PFSK-1 (cell line): ENCODE results near the gene CNTN4.

ENCODE experiments used
- FOXP2 ChIP-seq: optimal IDR thresholded peaks from 2 replicates; pipeline ENCODE3; 2011; ENCODE audit warnings: borderline replicate concordance, control low read depth, inconsistent platforms; ENCODE audit not compliant: insufficient read depth; ENCODE audit errors: extremely low read length, extremely low read depth
- POLR2AphosphoS5 ChIP-seq: IDR thresholded peaks from 2 replicates; pipeline ENCODE4 v1.6.1; 2012; ENCODE audit warnings: low read depth, mild to moderate bottlenecking, control low read depth, low read length, moderate library complexity
- SIN3A ChIP-seq: IDR thresholded peaks from 2 replicates; pipeline ENCODE4 v1.6.1; 2012; ENCODE audit warnings: mild to moderate bottlenecking, low read length, moderate library complexity, borderline replicate concordance; ENCODE audit not compliant: insufficient read depth
- TAF1 ChIP-seq: IDR thresholded peaks from 2 replicates; pipeline ENCODE4 v1.6.1; 2012; ENCODE audit warnings: low read length, control low read depth, borderline replicate concordance; ENCODE audit not compliant: insufficient read depth
- TF ChIP-seq, protein P1 (sequence below), 2 experiments: IDR thresholded peaks; 2 replicates each; pipeline versions ENCODE4 v1.6.1 to v1.8.0; 2011 to 2012; ENCODE audit warnings: low read depth in 2 of 2, low read length in 2 of 2, control low read depth in 1 of 2, inconsistent platforms in 1 of 2, mild to moderate bottlenecking in 1 of 2, moderate library complexity in 1 of 2; ENCODE audit not compliant: insufficient read depth in 1 of 2

Gene CNTN4

DNA sequence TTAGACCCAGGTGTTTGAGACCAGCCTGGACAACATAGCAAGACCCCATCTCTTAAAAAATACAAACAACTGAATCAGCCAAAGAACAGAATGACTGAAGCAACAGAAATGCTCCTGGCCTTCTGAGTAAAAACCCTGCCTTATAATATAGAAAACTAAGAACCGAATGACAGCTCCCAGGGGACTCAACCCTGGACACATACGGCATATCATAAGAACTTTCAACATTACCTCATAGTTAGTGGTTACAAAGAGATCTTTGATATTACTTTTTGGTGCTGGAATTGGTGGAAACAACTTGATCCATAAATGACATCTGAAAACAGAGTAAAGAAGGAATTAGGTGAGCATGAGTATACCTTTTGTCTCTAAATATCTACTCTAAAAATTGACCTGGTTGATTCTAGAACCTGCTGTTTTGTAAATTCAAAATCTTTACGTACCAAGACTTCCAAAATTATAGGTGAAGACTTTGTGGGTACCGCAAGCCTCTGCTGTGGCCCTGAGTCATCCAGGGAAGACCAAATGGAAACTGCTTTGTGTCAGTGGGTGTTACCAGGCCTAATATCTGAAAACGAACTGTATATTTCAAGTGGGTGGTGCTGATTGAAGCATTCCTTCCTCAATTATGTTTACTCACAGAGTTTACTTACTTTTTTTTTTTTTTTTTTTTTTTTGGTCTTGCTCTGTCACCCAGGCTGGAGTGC lies 976.0 kb downstream of the CNTN4 start:
- TF ChIP-seq POLR2AphosphoS5: no peak
- no peak for TF ChIP-seq FOXP2
- TF ChIP-seq TAF1: no peak
- TF ChIP-seq SIN3A: no peak
- TF ChIP-seq, protein P1, sequence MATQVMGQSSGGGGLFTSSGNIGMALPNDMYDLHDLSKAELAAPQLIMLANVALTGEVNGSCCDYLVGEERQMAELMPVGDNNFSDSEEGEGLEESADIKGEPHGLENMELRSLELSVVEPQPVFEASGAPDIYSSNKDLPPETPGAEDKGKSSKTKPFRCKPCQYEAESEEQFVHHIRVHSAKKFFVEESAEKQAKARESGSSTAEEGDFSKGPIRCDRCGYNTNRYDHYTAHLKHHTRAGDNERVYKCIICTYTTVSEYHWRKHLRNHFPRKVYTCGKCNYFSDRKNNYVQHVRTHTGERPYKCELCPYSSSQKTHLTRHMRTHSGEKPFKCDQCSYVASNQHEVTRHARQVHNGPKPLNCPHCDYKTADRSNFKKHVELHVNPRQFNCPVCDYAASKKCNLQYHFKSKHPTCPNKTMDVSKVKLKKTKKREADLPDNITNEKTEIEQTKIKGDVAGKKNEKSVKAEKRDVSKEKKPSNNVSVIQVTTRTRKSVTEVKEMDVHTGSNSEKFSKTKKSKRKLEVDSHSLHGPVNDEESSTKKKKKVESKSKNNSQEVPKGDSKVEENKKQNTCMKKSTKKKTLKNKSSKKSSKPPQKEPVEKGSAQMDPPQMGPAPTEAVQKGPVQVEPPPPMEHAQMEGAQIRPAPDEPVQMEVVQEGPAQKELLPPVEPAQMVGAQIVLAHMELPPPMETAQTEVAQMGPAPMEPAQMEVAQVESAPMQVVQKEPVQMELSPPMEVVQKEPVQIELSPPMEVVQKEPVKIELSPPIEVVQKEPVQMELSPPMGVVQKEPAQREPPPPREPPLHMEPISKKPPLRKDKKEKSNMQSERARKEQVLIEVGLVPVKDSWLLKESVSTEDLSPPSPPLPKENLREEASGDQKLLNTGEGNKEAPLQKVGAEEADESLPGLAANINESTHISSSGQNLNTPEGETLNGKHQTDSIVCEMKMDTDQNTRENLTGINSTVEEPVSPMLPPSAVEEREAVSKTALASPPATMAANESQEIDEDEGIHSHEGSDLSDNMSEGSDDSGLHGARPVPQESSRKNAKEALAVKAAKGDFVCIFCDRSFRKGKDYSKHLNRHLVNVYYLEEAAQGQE (IDR thresholded peaks at IDR 0.05; ENCODE audit: insufficient read depth in 1 of 2, low read depth in 2 of 2, low read length in 2 of 2): no peak

DNA sequence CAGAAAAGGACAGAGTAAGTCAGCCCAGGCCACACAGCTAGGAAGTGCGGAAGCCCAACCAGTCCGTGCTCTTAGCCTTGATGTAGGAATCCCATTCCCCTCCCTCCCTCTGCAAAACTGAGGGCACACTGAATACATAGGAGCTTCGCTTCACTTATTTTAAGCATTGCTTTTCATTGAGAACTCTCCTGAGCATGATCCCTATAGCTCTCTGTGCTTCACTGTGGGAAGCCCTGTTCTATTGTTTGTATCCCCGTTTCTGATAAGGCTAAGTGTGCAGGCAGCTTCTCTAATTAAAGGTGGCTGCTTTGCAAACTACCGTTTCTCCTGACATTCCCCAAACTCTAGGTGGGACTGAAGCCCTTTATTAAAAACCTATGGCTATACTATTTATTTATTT lies 981.6 kb downstream of the CNTN4 start:
- TF ChIP-seq POLR2AphosphoS5: no peak
- TF ChIP-seq, protein P1 (IDR thresholded peaks at IDR 0.05; ENCODE audit: insufficient read depth in 1 of 2, low read depth in 2 of 2, low read length in 2 of 2): no peak
- TF ChIP-seq TAF1: no peak
- no peak for TF ChIP-seq SIN3A
- TF ChIP-seq FOXP2: no peak

DNA sequence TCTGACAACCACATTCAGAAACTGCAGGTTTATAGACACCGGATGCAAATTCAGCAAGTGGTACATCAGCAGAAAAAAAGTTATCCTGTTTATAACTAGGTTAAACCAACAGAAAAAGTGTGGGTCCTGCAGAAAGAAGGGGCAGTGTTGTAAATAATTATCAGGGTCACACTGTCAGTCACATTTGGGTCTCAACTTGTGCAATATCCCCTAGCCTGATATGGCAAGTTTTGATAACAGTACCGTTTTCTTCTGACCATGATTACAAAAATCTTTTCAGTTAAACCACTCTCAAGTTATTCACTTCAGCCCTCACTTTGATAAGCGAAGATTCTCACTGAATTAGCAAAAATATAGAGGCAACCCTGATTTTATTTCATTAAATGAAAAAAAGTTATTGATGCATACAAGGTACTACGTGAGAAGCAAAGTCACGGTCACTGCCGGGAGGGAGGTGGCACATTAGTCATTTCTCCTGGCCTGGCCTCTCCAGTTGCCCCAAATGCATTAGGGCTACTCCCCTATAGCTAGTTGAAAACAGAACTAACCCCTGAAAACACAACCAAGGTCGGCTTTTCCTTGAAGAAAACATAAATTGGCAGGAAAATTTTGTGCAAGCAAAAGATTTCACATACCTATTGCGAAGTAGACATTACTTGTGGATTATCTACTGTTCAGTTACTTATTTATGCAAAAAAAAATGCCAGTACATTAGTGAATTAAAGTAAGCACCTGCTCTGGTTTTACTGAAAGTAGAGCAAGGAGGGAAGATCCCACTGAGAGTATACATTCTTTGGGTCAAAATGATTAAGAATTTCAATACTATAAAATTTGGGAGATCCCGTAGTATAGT lies 982.9 kb downstream of the CNTN4 start:
- TF ChIP-seq, protein P1 (IDR thresholded peaks at IDR 0.05; ENCODE audit: insufficient read depth in 1 of 2, low read depth in 2 of 2, low read length in 2 of 2): no peak
- TF ChIP-seq FOXP2: no peak
- TF ChIP-seq TAF1: no peak
- no peak for TF ChIP-seq POLR2AphosphoS5
- TF ChIP-seq SIN3A: no peak

DNA sequence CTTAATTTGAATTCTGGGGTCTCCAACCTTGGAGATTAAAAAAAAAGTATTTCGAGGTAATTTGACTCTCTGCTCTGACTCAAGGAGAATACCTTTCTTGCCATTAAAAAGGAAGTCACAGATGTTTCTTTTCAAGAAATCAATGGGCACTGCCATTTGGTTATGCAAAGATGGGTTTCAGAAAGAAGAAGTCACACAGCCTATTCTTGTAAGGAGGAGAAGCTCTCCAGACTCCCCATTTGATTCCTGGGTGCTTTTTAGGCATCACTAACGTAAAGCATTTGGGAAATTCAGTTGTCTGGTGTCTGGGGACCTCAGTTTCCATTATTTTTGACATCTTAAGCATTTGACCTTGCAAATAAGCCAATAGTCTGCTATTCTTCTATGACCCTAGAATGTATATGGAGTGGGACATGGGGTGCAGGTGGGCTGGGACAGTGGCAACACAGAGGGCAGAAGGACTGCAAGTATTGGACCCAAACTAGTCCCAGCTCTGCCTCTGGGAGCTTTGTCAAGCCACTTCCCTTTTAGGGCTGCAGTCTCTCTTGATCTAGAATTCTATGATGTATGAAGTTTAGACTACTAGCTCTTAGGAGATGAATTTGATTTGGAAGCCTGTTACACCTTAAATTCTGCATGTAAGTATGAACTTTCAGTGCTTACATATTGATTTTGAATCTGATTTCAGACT lies 983.7 kb downstream of the CNTN4 start:
- TF ChIP-seq FOXP2 (no peak), POLR2AphosphoS5 (no peak), TAF1 (no peak), SIN3A (no peak)
- TF ChIP-seq, protein P1 (IDR thresholded peaks at IDR 0.05; ENCODE audit: insufficient read depth in 1 of 2, low read depth in 2 of 2, low read length in 2 of 2): no peak
